ENCODE results near the gene LLCFC1.

DNA sequence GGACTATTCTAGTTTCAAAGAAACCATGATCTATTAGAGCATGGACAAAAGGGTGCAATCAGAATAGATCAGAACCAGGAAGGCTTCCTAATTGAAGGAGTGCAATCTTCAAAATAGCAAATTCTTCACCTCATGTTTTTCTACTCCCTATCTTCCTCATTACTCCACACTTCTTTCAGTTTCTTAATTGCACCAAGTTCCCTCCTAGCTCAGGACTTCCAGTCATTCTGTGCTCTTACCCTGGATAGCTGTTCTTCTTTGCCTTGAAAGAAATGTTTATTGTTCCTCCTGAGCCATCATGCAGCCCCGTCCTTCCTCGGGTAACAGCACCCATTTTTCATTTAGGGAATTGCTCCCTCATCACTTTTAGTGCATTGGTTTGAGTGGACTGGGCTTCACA, 28.8 kb upstream of the LLCFC1 start:
- TF ChIP-seq, protein P1, sequence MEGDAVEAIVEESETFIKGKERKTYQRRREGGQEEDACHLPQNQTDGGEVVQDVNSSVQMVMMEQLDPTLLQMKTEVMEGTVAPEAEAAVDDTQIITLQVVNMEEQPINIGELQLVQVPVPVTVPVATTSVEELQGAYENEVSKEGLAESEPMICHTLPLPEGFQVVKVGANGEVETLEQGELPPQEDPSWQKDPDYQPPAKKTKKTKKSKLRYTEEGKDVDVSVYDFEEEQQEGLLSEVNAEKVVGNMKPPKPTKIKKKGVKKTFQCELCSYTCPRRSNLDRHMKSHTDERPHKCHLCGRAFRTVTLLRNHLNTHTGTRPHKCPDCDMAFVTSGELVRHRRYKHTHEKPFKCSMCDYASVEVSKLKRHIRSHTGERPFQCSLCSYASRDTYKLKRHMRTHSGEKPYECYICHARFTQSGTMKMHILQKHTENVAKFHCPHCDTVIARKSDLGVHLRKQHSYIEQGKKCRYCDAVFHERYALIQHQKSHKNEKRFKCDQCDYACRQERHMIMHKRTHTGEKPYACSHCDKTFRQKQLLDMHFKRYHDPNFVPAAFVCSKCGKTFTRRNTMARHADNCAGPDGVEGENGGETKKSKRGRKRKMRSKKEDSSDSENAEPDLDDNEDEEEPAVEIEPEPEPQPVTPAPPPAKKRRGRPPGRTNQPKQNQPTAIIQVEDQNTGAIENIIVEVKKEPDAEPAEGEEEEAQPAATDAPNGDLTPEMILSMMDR (IDR thresholded peaks at IDR 0.05) = no peak
- no peak for TF ChIP-seq POLR2A (IDR thresholded peaks at IDR 0.05)
